Thyroid gland (tissue), 4 donors: ENCODE data around the gene LAMC1. TPM values are rescaled to one million over a fixed set of nuclear protein-coding genes. Genes with fewer than 3 reads are reported as not detected.
"Not testable (repeated sequence)": the region's sequence is repeated elsewhere in the genome, so short reads cannot be mapped to it uniquely, and the experiment has no call there.

Source experiments
- DNase-seq, 2 donors: peaks; one replicate each; pipeline ENCODE4 v3.0.0-alpha.2; 2019
- H3K27ac ChIP-seq, 3 donors: fragments of 200-600 bp; sonication (generic); 1 replicate in 2 of 3; 2 replicates in 1 of 3; pipeline ENCODE4 v1.5.1; 2016 to 2019; ENCODE audit warnings: mild to moderate bottlenecking in 1 of 3, moderate library complexity in 1 of 3
- H3K27me3 ChIP-seq: fragments of 200-600 bp; sonication (generic); one replicate; pipeline ENCODE4 v1.5.1; 2019
- H3K36me3 ChIP-seq, 2 donors: fragments of 200-600 bp; sonication (generic); one replicate each; pipeline ENCODE4 v1.5.1; 2016 to 2019
- H3K4me1 ChIP-seq, 2 donors: fragments of 200-600 bp; sonication (generic); one replicate each; pipeline ENCODE4 v1.5.1; 2017 to 2019
- H3K4me3 ChIP-seq, 3 donors: fragments of 200-600 bp; sonication (generic); replicated peaks in 1 of 3; 1 replicate in 2 of 3; 2 replicates in 1 of 3; pipeline ENCODE4 v1.5.1; 2016; ENCODE audit warnings: mild to moderate bottlenecking in 1 of 3
- H3K9me3 ChIP-seq: fragments of 200-600 bp; sonication (generic); one replicate; pipeline ENCODE4 v1.5.1; 2017
- CTCF ChIP-seq, 6 experiments: fragments of 200-600 bp in 3 of 6; fragments of 450-650 bp in 3 of 6; sonication (generic) in 3 of 6; IDR thresholded peaks; one replicate each; pipeline ENCODE4 v1.5.1; 2016 to 2019; ENCODE audit warnings: antibody characterized with exemption in 6 of 6, mild to moderate bottlenecking in 2 of 6, inconsistent platforms in 1 of 6, moderate library complexity in 1 of 6
- POLR2A ChIP-seq, 2 donors: fragments of 450-650 bp; IDR thresholded peaks; one replicate each; pipeline ENCODE4 v1.6.1; 2017; ENCODE audit warnings: antibody characterized with exemption in 2 of 2, mild to moderate bottlenecking in 2 of 2, moderate library complexity in 1 of 2
- WGBS, 2 donors: methylation state at CpG; one replicate each; pipeline ENCODE4 v1.1.5; 2017; 5-methylcytosine and 5-hydroxymethylcytosine counted together
- intact Hi-C: fragments of 100-400 bp; cut with DNase I; formaldehyde crosslinking; loops from one replicate; pipeline ENCODE4 v1.15.1; 2023
- total RNA-seq, 4 donors: library from RNA; depleted of rRNA; stranded (reverse); fragments of >200 nt; gene quantifications; one replicate each; pipeline ENCODE4 v1.2.3, GENCODE V29; 2016

LAMC1 gene
- total RNA-seq, 4 donors from 2014 or later: 150 to 213 (median 174) TPM

GRCh38 chr1:183144752-183145151, 121.5 kb downstream of the LAMC1 start:
- 61 to 72% methylated on average over 3 of the region's 3 CpGs for WGBS, 2 donors
- Histone ChIP-seq H3K9me3 (no peaks in the 10 kb centered on the region), H3K27ac (no peak overlapping the region), H3K4me1 (peaks cover 12 to 17% of the 10 kb centered on the region in 2 donors), H3K36me3 (peaks cover 10 to 11% of the 10 kb centered on the region in 2 donors), H3K27me3 (no peaks in the 10 kb centered on the region), H3K4me3 (no peak overlapping the region)
- TF ChIP-seq CTCF (IDR thresholded peaks at IDR 0.05): no peak
- TF ChIP-seq POLR2A (IDR thresholded peaks at IDR 0.05): no peak
- no peak for DNase-seq
- intact Hi-C loops: no loop called here

- no peak for DNase-seq
- Histone ChIP-seq H3K4me3 (no peak overlapping the region), H3K27me3 (no peaks in the 10 kb centered on the region), H3K27ac (no peak overlapping the region), H3K4me1 (peaks cover 11 to 12% of the 10 kb centered on the region in 2 donors), H3K36me3 (peaks cover 5 to 6% of the 10 kb centered on the region in 2 donors), H3K9me3 (no peaks in the 10 kb centered on the region)
- intact Hi-C loops: no loop called here
- TF ChIP-seq CTCF (IDR thresholded peaks at IDR 0.05): no peak
- 90 to 92% methylated on average over 2 of the region's 2 CpGs for WGBS, 2 donors
These were observed 124.5 kb downstream of the LAMC1 start for GRCh38 chr1:183147735-183148134.

- H3K4me3 ChIP-seq: no peak overlapping the region
- H3K36me3 ChIP-seq: peaks cover 0 to 3% of the 10 kb centered on the region in 2 donors
- DNase-seq: peak; percentile 60 to 67
- WGBS, 2 donors: 13 to 27% methylated on average over 5 of the region's 5 CpGs
- no peaks in the 10 kb centered on the region for H3K27me3 ChIP-seq
- TF ChIP-seq CTCF (IDR thresholded peaks at IDR 0.05) (no peak), POLR2A (IDR thresholded peaks at IDR 0.05) (no peak)
- intact Hi-C loops: no loop called here
- H3K27ac ChIP-seq: peak overlapping the region; percentile 46 to 72 (median 57)
- peaks cover 11 to 12% of the 10 kb centered on the region in 2 donors for H3K4me1 ChIP-seq
- no peaks in the 10 kb centered on the region for H3K9me3 ChIP-seq
These were observed 125.4 kb downstream of the LAMC1 start for GRCh38 chr1:183148599-183148998.

DNA sequence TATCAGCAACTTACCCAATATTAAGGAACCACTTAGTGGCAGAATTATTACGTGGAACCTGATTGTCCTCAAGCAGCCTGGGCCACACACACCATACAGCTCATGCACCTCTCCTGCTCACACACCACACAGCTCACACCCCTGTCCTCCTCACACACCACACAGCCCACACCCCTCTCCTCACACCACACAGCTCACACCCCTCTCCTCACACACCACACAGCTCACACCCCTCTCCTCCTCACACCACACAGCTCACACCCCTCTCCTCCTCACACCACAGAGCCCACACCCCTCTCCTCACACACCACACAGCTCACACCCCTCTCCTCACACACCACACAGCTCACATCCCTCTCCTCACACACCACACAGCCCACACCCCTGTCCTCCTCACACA, 126.1 kb downstream of the LAMC1 start:
- Histone ChIP-seq H3K9me3 (no peaks in the 10 kb centered on the region), H3K4me3 (no peak overlapping the region), H3K27me3 (no peaks in the 10 kb centered on the region), H3K4me1 (peaks cover 11 to 12% of the 10 kb centered on the region in 2 donors), H3K27ac (peak overlapping the region; percentile 46 to 72 (median 57)), H3K36me3 (peaks cover 0 to 3% of the 10 kb centered on the region in 2 donors)
- no peak for DNase-seq
- no peak for TF ChIP-seq CTCF (IDR thresholded peaks at IDR 0.05)
- intact Hi-C loops: no loop called here
- 82 to 89% methylated on average over 1 of the region's 1 CpG for WGBS, 2 donors

GRCh38 chr1:183150032-183150431, 126.8 kb downstream of the LAMC1 start:
- H3K27ac ChIP-seq, H3K27me3 ChIP-seq, intact Hi-C loops, H3K36me3 ChIP-seq, DNase-seq, H3K9me3 ChIP-seq, H3K4me3 ChIP-seq: not testable (repeated sequence)
- H3K4me1 ChIP-seq: peaks cover 11 to 12% of the 10 kb centered on the region in 2 donors
- 97% methylated on average over 1 of the region's 1 CpG for WGBS, 2 donors

- Histone ChIP-seq H3K4me3 (no peak overlapping the region), H3K9me3 (no peaks in the 10 kb centered on the region), H3K4me1 (peaks cover 11 to 12% of the 10 kb centered on the region in 2 donors), H3K27me3 (no peaks in the 10 kb centered on the region), H3K27ac (no peak overlapping the region), H3K36me3 (no peaks in the 10 kb centered on the region)
- no peak for DNase-seq
- TF ChIP-seq CTCF (IDR thresholded peaks at IDR 0.05): no peak
- TF ChIP-seq POLR2A (IDR thresholded peaks at IDR 0.05): no peak
- intact Hi-C loops: no loop called here
These were observed 127.2 kb downstream of the LAMC1 start for GRCh38 chr1:183150445-183150844.
